ENCODE measurements around the gene ABCD1.
"Not testable (repeated sequence)": the region's sequence is repeated elsewhere in the genome, so short reads cannot be mapped to it uniquely, and the experiment has no call there.

Gene ABCD1

DNA sequence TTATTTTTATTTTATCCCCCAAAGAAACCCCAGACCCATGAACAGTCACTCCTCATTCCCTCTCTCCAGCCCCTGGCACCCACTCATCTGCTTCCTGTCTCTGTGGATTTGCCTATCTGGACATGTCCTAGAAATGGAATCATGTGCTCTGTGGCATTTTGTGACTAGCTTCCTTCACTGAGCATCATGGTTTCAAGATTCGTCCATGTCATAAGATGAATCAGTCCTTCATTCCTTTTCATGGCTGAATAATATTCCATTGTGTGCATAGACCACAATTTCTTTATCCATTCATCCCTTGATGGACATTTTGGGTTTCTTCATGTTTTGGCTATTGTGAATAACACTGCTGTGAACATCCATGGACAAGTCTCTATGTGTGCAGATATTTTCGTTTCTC lies 10.2 kb downstream of the ABCD1 start:
- no peak for DNase-seq (ENCODE audit: low spot score)

GRCh38 chrX:153735274-153735673 lies 10.6 kb downstream of the ABCD1 start:
- no peak for DNase-seq (ENCODE audit: low spot score)

DNA sequence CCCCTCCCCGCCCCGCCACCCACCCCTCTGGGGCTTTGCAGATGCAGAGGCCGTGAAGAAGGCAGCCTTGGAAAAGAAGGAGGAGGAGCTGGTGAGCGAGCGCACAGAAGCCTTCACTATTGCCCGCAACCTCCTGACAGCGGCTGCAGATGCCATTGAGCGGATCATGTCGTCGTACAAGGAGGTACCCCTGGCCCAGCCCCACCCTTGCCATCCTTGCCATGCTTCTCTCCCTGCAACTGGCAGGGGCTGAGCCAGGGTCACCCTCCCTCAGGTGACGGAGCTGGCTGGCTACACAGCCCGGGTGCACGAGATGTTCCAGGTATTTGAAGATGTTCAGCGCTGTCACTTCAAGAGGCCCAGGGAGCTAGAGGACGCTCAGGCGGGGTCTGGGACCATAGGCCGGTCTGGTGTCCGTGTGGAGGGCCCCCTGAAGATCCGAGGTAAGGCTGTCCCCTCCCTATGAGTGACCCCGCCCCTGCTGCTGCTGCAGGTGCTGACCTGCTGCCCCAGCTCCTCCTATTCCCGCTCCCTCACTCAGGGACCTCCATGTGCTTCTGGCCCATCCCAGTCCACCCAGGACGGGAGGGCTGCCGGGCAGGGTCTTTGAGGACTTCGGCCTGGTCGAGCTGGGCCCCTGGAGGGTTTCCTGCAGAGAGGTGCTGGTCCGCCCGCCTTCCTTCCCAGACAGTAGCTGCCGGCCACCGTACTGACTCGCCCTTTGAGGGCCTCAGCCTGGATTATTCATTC lies 11.6 kb downstream of the ABCD1 start:
- no peak for DNase-seq (ENCODE audit: low spot score)

DNA sequence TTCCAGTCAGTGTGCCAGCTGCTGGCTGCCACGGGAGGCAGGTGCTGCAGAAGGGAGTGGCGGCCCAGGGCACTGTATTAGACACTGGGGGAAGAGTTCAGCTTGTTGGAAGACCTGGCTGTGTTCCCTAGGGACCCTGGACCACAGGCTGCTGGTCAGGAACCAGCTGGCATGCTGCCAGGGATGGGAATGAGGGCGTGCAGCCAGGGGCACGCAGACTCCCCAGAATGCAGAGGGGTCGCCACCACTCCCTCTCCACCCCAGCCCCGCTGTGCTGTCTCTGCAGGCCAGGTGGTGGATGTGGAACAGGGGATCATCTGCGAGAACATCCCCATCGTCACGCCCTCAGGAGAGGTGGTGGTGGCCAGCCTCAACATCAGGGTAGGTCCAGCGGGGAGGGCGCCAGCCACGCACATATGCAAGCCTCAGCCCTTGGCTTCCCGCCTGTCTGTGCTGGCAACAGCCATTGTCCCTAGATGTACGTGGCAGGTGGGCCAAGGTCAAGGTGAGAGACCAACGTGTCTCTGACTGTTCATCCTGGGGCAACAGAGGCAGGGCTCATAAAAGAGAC lies 12.3 kb downstream of the ABCD1 start:
- DNase-seq (ENCODE audit: low spot score), result no peak

DNA sequence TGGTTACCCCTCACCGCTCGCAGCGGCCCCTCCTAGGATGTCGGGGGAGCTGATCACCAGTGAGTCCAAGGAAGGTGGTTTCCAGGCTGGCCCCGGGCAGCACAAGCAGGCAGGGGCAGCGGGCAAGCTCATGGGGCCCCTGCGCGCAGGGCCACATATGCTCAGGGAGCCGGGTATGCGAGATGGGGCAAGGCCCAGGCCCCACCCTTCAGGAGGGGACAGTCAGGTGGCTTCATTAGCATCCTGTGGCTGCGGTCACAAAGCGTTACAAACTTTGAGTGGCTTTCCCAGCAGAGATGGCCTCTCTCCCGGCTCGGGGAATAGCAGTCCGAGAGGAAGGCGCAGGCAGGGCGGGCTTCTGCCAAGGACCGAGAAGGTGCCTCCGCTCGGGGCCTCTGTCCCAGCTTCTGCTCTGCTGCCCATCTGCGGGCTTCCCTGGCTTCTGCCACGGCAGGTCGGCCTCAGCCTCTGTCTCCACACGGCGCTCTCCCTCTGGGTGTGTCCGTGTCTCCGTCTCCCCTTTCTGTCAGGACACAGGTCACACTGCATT lies 13.5 kb downstream of the ABCD1 start:
- no peak for DNase-seq (ENCODE audit: low spot score)

DNA sequence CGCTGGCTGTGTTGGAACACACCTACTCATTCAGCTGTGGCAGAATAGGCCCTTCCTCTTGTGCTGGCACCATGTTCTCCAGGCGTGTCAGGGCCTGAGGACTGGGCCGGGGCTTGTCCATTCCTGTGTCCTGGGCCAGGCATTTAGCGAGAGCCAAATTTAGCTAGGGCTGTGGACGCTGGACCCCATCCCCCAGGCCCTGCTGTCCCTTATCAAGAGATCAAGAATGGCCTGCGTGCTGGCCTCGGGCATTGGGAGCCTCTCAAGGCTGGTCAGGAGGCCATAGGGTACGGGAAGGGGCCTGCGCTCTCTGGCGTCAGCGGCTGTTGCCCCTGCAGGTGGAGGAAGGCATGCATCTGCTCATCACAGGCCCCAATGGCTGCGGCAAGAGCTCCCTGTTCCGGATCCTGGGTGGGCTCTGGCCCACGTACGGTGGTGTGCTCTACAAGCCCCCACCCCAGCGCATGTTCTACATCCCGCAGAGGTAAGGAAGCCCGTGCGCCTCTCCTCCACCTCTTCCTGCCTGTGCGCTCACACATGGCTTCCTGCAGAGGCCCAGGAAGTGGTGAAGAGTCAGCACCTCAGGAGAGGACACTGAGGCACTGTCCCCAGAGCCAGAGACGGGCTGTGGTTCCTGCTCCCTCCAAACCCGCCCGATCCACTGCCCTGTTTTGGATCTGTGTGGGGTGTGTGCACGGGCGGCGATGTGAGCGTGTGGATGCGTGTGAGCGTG lies 15.3 kb downstream of the ABCD1 start:
- DNase-seq (ENCODE audit: low spot score), result no peak

- no peak for DNase-seq (ENCODE audit: low spot score)
Observed at GRCh38 chrX:153740631-153741222, 16.1 kb downstream of the ABCD1 start.

- no peak for DNase-seq (ENCODE audit: low spot score)
Observed at GRCh38 chrX:153741446-153741845, 16.8 kb downstream of the ABCD1 start.

- DNase-seq (ENCODE audit: low spot score), result not testable (repeated sequence)
Observed at GRCh38 chrX:153742111-153742510, 17.5 kb downstream of the ABCD1 start.

GRCh38 chrX:153742796-153743467 lies 18.3 kb downstream of the ABCD1 start:
- not testable (repeated sequence) for DNase-seq (ENCODE audit: low spot score)

DNA sequence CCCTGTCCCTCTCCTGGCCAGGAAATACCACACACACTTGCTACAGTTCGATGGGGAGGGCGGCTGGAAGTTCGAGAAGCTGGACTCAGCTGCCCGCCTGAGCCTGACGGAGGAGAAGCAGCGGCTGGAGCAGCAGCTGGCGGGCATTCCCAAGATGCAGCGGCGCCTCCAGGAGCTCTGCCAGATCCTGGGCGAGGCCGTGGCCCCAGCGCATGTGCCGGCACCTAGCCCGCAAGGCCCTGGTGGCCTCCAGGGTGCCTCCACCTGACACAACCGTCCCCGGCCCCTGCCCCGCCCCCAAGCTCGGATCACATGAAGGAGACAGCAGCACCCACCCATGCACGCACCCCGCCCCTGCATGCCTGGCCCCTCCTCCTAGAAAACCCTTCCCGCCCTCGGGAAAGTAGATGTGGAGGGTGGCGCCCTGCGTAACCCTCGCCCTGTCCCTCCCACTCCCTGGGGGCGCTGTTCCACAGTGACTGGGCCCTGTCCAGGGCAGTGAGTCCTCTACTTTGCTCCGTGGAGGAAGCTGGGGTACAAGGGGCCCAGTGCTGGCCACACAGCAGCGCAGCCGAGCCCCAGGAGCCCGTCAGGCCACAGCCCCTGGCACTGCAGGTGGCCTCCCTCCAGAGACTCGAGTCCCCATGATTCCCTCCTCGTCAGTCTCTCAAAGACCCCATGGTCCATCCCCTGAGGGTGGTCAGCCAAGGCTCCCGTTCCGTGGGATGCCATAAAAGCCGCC lies 19.0 kb downstream of the ABCD1 start:
- DNase-seq (ENCODE audit: low spot score), result not testable (repeated sequence)

- DNase-seq (ENCODE audit: low spot score), result peak; percentile 7
Observed at GRCh38 chrX:153744210-153745066, 19.8 kb downstream of the ABCD1 start.

DNA sequence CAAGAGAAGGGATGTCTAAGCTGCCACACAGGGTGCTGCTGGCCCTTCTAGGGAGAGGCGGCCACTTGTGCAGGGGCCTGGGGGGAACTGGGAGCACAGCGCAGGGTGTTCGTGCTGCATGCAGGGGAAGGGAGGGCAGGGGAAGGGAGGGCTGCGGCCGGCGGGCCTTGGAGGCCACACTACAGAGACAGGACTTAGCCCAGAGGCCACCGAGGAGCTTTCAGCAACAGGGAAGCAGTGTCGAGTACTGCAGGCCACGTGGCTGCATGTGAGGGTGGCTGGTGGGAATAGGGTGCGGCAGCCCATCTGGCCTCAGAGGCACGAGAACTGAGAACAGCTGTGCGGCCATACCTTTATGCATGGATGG lies 20.4 kb downstream of the ABCD1 start:
- not testable (repeated sequence) for DNase-seq (ENCODE audit: low spot score)

GRCh38 chrX:153746359-153746758 lies 21.7 kb downstream of the ABCD1 start:
- no peak for DNase-seq (ENCODE audit: low spot score)

DNA sequence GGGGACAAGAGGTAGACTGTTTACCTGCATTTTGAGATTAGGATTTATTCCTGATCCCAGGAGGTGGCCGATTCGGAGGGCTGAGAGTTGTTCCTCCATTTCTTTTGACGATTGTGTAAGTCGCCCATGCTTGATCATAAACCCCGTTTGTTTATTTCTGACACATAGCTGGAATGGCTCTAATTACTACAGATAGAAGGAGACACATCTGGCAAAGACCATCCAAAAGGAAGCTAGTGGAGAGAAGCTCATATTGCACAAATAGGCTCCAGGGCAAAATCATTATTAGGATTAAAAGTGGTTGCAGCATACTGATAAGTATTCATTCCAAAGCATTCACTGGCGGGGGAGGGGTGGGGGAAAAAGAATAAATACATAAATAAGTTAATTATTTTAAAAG lies 22.3 kb downstream of the ABCD1 start:
- not testable (repeated sequence) for DNase-seq (ENCODE audit: low spot score)

DNA sequence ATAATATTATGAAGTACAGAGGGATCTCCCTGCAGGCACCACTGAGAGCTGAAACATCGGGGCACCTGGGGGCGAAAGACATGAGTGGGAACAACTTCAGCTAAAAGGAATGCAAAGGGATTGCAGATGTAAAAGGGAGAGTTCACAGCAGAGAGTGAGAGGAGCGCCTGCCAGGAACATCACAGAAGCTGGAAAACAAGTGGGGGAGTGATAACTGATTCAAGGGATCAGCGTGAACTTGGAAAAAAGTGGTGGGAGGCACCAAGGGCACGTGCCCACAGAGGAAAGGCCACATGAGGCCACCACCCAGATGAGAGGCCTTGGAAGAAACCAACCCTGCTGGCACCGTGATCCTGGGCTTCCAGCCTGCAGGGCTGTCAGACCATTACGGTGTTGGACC lies 24.4 kb downstream of the ABCD1 start:
- DNase-seq (ENCODE audit: low spot score), result not testable (repeated sequence)

- DNase-seq (ENCODE audit: low spot score), result no peak
Observed at GRCh38 chrX:153750127-153750774, 25.6 kb downstream of the ABCD1 start.

GRCh38 chrX:153755136-153755535 lies 30.5 kb downstream of the ABCD1 start:
- no peak for DNase-seq (ENCODE audit: low spot score)

DNA sequence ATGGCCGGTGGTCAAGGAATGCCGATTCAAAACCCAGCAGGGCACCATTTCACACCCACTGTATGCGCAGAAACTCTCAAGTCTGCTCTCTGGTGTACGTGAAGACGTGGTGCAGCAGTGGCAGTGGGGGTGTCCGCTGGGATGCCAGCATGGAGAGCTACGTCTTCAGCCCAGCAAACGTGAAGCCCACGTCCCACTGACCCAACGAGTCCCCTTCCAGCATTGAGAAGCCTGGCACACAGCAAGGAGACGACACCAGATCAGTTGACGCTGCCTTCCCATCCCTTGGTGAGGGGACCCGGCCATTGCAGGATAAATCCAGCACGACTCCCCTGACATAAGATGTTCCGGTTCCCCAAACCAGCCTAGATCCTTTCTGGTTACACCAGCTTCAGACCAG lies 37.2 kb downstream of the ABCD1 start:
- DNase-seq (ENCODE audit: low spot score), result no peak
